GM12872 (cell line): ENCODE data around the gene DGUOK.

Experiments
- TF ChIP-seq, protein P1 (sequence below): IDR thresholded peaks from 3 replicates; pipeline ENCODE4 v1.5.1; 2011; ENCODE audit warnings: low read depth, mild to moderate bottlenecking, low read length, moderate library complexity; ENCODE audit not compliant: insufficient read depth

The DGUOK gene

DNA sequence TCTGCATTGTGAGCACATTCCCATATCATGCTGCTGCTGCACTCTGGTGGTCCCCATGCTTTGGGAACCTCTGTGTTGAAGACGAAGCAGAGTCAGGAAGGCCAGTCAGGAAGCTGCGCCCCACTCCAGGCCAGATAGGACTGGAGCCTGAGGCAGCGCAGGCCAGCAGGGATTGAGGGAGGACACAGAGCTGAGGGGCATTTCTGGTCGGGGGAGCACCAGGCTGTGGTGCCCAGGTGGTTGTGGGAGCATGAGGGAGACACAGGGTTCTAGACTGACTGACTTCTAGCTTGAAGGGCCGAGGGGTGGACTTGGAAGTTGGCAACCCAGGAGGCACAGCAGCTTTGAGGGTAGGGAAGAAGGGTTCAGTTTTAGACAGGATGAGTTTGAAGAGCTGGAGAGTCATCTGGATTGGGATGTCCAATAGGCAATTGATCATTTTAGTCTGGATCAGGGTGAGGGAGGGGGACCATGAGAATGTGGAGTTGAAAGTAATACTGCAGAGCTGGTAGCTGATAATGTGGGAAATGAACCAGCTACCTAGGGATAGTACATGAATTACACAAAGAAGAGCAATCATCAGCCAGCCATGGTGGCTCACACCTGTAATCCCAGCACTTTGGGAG is 35.3 kb upstream of the DGUOK start:
- TF ChIP-seq, protein P1, sequence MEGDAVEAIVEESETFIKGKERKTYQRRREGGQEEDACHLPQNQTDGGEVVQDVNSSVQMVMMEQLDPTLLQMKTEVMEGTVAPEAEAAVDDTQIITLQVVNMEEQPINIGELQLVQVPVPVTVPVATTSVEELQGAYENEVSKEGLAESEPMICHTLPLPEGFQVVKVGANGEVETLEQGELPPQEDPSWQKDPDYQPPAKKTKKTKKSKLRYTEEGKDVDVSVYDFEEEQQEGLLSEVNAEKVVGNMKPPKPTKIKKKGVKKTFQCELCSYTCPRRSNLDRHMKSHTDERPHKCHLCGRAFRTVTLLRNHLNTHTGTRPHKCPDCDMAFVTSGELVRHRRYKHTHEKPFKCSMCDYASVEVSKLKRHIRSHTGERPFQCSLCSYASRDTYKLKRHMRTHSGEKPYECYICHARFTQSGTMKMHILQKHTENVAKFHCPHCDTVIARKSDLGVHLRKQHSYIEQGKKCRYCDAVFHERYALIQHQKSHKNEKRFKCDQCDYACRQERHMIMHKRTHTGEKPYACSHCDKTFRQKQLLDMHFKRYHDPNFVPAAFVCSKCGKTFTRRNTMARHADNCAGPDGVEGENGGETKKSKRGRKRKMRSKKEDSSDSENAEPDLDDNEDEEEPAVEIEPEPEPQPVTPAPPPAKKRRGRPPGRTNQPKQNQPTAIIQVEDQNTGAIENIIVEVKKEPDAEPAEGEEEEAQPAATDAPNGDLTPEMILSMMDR, result no peak

DNA sequence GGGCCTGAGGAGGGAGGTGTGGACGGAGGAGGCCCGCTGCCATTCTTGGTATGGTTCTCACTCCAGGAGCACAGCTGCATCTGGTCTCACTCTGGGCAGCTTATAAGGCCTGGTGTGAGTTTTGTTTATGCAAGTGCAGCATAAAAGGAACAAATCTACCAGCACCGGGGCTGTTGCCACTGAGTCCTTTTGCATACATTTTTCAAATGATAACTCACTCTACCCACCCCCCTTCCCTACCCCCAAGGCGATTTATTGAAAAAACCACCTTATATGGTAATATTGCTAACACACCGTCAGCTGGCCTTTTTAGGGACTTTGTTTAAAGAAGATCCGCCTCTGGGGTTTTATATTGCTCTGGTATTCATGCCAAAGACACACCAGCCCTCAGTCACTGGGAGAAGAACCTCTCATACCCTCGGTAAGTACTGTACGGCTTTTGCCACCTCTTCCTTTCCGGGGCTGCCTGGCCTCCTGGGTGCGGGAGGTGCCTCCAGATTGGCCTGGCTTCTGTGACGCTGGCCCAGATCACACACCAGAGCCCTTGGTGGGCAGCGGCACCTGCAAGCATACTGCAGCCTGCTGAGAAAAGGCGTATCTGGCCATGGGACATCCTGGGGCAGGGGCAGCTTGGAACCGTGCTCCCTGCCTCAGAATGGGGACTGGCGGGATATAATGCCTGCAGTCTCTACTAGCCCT is 33.9 kb upstream of the DGUOK start, which contains the start of gene ACTG2:
Gene ACTG2, plus strand, starts transcription at position 378 of the 699 bp plus-strand sequence. CDS start 8,304 bp downstream, outside the sequence.
- TF ChIP-seq, protein P1, result no peak

DNA sequence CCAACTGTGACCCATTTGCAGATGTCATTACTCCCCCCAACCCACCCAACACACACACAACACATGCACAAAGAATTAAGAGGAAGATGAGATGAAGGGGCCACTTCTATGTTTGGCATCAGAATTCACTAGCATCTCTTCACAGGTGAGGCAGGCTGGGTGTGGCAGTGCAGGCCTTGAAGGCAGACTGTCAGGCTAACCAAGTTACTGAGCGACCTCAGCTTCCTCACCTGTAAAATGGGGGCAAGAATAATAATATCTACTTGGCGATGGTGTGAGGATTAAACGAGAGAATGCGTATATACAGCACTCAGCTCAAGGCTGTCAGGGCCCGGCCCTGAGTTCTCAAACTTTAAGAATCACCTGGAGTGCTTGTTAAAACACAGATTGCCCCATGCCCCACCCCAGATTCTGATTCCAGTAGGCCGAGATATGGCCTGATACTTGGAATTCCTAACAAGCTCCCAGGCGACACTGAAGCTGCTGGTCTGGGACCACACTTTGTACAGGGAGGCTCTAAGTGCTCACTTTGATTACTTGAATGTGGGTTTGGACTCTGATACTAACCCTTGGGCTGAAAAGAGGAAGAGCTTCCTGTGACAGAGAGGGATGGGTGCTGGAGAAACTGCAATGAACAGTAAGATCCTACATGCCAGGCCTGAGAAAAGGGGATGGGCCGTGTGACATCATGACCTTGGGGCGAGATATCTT is 32.8 kb upstream of the DGUOK start:
- TF ChIP-seq, protein P1, result no peak

DNA sequence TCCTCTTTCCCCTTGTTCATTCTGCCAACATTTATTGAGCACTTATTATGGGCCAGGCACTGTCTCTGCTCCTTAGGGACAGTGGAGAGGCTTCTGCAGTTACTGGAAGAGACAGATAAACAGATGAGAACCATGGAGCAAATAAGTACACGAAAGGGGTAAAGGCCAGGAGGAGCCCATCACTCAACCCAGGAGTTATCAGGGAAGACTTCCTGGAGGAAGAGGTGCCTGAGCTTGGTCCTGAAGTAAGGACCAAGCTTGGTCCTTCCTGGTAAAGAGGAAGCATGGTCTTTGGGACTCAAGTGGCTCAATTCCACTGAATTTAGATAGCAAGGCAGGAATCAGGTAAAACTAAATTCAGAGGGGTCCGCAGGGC is 32.2 kb upstream of the DGUOK start:
- TF ChIP-seq, protein P1, result no peak

DNA sequence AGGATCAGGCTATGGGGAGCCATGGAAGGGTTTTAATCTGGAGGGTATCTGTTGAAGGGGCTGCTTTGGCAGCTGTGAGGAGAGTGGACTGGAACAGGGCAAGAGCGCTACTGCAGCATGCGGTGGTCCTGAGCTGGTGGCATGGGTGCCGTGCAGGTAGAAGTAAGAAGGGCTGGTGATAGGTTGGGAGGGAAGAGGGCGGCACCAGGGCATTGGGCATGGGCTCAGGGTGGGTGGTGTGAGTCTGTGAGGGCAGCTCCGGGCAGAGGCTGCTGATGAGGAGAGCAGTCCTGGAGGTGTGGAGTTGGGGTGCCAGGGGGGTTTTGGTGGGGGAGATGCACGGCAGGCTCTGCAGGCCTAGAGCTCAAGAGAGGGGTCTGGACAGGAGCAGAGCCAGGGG is 31.8 kb upstream of the DGUOK start:
- TF ChIP-seq, protein P1, result no peak

DNA sequence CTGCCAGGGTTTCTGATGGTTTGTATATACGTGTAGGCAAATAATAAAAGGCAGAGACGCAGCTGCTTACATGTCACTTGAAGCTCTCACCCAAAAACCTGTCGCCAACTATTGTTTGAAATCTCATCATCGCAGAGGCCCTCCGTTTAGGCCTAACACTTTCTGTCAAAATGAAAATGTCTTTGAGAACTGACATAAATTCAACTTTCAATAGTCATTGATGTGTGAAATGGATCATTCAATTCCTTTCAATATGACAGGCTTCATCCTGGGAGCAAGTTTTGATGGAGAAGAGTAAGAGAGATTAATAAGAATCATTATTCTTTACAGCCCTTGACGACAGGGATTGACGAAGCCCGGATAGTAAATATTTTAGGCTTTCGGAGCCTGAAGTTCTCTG is 31.2 kb upstream of the DGUOK start:
- TF ChIP-seq, protein P1, result no peak
